ENCODE data around the gene SHANK2.

GRCh38 chr11:71232364-71232763, 20.0 kb downstream of the SHANK2 start:
- TF ChIP-seq CTCF (conservative IDR thresholded peaks at IDR 0.05; ENCODE audit: low read length) (no peak), EZH2phosphoT487 (IDR thresholded peaks at IDR 0.05; ENCODE audit: borderline replicate concordance, low read depth, low read length) (no peak)

Measured in OCI-LY7 (cell line).